GM12875 (cell line): Measurements from ENCODE around the gene SEC14L6.

Experiments used
- H3K4me3 ChIP-seq: one replicate; pipeline ENCODE4 v1.5.1; 2011; ENCODE audit warnings: low read depth, low read length, control low read depth
- TF ChIP-seq, protein P1 (sequence below): IDR thresholded peaks from 2 replicates; pipeline ENCODE4 v1.5.1; 2011; ENCODE audit warnings: low read depth, mild to moderate bottlenecking, control low read depth, inconsistent platforms, low read length, moderate library complexity, borderline replicate concordance; ENCODE audit not compliant: insufficient read depth

Gene SEC14L6

DNA sequence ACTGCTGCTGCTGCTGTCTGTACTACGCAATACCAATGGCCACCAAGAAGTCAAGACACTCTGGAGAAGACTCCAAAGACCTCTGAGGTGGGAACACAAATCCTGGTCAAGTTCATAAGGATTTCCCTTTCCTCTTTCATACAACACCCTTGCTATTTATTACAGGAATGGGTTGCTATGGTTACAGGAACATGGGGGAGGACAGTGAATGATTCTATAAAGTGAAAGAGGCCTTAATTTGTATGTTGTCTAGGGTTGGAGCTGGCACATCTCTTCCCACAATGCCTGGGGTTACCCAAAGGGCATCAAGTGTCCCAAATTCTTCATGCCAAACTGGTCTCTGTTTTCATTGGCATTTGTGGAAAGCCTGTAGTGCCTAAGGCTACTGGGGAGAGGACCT, 63.4 kb downstream of the SEC14L6 start:
- TF ChIP-seq, protein P1, sequence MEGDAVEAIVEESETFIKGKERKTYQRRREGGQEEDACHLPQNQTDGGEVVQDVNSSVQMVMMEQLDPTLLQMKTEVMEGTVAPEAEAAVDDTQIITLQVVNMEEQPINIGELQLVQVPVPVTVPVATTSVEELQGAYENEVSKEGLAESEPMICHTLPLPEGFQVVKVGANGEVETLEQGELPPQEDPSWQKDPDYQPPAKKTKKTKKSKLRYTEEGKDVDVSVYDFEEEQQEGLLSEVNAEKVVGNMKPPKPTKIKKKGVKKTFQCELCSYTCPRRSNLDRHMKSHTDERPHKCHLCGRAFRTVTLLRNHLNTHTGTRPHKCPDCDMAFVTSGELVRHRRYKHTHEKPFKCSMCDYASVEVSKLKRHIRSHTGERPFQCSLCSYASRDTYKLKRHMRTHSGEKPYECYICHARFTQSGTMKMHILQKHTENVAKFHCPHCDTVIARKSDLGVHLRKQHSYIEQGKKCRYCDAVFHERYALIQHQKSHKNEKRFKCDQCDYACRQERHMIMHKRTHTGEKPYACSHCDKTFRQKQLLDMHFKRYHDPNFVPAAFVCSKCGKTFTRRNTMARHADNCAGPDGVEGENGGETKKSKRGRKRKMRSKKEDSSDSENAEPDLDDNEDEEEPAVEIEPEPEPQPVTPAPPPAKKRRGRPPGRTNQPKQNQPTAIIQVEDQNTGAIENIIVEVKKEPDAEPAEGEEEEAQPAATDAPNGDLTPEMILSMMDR = no peak
- no peak overlapping the region for H3K4me3 ChIP-seq

DNA sequence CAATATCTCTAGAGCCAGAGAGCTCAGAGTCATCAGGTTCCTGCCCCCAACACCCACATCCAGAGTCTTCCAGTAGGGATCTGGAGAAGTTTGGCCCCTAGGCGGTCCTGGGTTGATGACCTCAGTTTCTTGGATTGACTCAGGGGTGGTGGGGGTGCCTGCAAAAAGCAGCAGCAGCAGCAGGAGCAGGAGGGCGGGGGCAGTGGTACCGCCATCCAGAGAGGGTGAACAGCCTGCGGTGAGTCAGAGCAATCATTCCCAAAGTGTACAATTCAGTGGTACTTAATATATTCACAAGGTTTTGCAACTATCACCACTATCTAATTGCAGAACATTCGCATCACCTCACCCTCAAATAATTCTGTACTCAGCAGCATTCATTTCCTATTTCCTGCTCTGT, 64.8 kb downstream of the SEC14L6 start:
- H3K4me3 ChIP-seq = no peak overlapping the region
- TF ChIP-seq, protein P1 = no peak

DNA sequence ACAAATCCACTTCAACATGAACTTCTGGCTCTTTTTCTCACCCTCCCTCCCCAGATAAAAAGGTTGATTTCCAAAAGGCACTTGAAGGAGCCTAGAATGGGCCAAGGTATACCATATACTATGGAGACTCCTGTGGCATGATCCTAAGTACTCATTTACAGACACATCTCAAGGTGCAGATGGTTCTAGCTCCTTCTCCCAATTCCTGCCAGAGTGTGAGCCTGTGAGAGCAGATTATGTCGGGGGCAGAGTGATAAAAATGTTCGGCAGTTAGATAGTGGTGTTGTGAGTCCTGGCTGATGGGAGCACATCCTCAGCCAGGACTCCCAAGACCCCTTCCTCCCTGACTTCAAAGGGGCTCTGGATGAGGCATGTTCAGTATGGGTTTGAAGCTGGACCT, 66.6 kb downstream of the SEC14L6 start:
- TF ChIP-seq, protein P1 = no peak
- H3K4me3 ChIP-seq = no peak overlapping the region

DNA sequence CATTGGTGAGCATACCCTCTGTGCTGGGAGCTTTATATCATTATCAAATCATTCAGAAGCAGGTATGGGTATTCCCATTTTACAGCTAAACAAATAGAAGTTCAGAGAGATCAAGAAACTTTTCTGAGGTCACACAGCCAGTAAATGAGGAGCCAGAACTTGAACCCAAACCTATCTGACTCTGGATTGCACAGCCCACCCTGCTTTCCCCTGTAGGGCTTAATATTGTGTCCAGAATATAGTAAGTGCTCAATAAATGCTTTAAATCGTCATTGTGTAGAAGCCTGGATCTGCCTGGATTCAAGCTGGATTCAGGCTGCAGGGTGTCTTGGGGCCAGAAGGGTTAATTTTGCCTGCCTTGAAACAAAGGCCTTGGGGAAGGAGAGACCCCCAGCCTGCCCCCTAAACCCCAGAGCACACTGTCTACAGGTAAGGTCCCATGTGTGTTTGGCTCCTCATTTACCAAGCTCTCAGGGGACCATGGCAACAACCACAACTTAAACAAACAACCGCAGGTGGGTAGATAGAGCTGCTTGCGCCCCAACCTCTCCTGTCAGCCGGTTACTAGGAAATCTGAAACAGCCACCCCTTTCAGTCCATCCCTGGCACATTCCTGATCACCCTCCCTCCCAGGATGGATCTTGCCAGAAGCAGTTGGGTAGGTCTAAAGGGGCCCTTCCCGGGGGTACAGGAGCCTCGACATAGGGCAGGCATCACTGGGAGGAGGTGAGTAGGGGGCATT, 71.7 kb downstream of the SEC14L6 start:
- no peak overlapping the region for H3K4me3 ChIP-seq
- TF ChIP-seq, protein P1 = no peak

DNA sequence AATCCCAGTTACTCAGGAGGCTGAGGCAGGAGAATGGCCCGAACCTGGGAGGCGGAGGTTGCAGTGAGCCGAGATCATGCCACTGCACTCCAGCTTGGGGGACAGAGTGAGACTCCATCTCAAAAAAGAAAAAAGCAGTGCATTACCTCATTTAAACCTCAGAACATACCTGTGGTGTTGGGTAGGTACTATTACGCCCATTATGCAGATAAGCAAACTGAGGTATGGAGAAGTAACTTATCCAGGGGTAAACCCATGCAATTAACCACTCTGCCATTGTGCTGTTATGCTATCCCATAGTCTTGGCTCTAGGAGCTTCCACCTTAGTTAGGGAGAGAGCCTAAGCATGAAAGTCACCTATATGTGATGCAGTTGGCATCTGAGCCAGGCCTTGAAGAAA, 72.4 kb downstream of the SEC14L6 start:
- no peak overlapping the region for H3K4me3 ChIP-seq
- TF ChIP-seq, protein P1 = no peak

DNA sequence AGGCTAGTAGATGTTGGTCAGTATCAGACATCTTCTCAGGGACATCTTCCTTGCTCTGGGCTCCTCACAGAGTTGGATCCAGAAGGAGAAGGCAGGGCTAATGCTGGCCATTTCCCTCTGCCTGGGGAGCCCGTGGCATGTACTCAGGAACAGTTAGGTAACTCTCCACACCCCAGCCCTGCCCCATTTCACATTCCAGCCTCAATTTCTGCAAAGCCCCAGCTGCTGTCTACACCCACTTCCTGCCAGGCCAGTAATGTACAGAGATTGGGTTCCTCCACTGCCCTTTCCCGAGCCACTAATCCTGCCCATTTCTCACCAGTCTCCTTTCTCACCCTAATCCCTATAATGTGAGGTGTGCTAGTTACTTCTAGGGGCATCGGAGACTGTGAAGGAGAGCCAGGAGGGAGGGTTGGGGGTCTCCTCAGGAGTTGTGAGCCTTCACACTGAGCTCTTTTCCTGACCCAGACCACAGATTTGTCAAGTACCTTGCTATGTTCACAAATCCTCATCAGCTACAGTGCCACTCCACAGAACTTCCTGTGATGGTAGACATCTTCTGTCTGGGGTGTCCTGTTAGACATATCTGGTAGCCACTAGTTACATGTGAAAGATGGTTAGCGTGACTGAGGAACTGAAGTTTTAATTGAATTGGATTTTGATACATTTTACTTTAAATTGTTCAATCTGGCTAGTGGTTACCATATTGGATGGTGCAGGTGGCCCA, 73.4 kb downstream of the SEC14L6 start:
- H3K4me3 ChIP-seq = no peak overlapping the region
- TF ChIP-seq, protein P1 = no peak
